HFFc6 (cell line): ENCODE results near the gene GLIS1. TPM values are rescaled to one million over a fixed set of nuclear protein-coding genes. Genes with fewer than 3 reads are reported as not detected.

Experiments used
- DNase-seq: peaks from one replicate; pipeline ENCODE4 v3.0.0-alpha.2; 2018
- H3K27ac Mint-ChIP-seq: 2 replicates; pipeline ENCODE4 v1.8.0; 2020; ENCODE audit warnings: mild to moderate bottlenecking, mixed read lengths
- H3K27me3 Mint-ChIP-seq: 2 replicates; pipeline ENCODE4 v1.8.0; 2021; ENCODE audit warnings: mild to moderate bottlenecking, moderate library complexity, mixed read lengths; ENCODE audit not compliant: insufficient read depth
- H3K36me3 Mint-ChIP-seq: 2 replicates; pipeline ENCODE4 v1.8.0; 2021; ENCODE audit warnings: low read depth, mixed read lengths
- H3K4me1 Mint-ChIP-seq: 2 replicates; pipeline ENCODE4 v1.8.0; 2020; ENCODE audit warnings: low read depth, mixed read lengths
- H3K4me3 Mint-ChIP-seq: 2 replicates; pipeline ENCODE4 v1.8.0; 2020; ENCODE audit warnings: mild to moderate bottlenecking, moderate library complexity, mixed read lengths
- H3K9me3 Mint-ChIP-seq: 2 replicates; pipeline ENCODE4 v1.8.0; 2020; ENCODE audit warnings: mild to moderate bottlenecking, mixed read lengths
- total RNA-seq, 6 experiments: library from RNA; stranded (reverse); fragmentation: NEBNext Ultra II Directional; extraction: Animal tissue kit (Norgen Biotek cat#: 25700); gene quantifications; 2 replicates in 1 of 6; 3 replicates in 5 of 6; pipeline ENCODE4 v1.2.3, GENCODE V29; 2021
- TF ChIP-seq, protein P1 (sequence below): fragments of 200-600 bp; sonication (generic); IDR thresholded peaks from 2 replicates; pipeline ENCODE4 v1.5.0; 2021; ENCODE audit warnings: antibody characterized with exemption, mild to moderate bottlenecking

GLIS1 gene
- total RNA-seq, 6 experiments from 2014 or later: 1.1 to 1.9 (median 1.2) TPM

DNA sequence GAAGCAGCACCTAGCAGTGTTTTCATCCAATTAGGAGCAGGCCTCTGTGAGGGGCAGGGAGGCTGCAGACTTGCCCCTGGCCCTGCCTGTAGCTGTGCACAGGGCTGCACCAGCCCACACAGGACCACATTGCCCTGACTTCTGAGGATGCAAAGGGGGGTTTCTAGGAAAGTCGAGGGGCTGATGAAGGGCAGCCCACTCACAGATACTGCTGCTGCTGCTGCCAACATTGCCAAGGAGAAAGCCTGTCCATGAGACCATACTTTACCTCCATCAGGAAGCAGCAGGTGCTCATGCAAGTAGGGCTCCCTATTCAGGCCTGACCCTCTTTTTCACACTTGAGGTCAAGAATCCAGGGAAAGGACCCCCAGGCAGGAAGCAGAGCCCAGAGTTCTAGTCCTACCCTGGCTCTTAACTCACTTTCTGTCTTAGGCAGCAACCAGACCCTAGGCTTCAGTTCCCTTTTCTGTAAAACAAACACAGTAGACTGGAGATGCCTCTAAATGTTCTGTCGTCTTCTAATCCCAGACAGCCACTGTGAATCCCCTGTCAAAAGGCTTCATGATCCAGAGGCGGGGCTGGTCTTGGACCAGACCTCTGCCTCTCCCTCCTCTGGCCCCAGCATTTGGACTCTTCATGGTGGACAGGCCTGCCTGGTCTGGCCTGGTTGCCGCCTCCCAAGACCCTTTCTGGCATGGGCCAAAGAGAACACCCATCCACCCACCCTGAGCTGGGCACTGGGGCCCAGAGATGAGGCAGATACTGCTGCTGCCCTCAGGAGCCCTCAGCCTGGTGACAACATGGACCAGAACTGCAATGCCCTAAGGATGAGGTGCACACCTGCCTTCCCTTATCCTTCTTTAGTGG is 120.2 kb downstream of the GLIS1 start:
- Mint-ChIP-seq H3K36me3 (no peaks in the 10 kb centered on the region), H3K27ac (no peak overlapping the region), H3K27me3 (peaks cover 11% of the 10 kb centered on the region), H3K4me3 (no peak overlapping the region), H3K9me3 (no peaks in the 10 kb centered on the region), H3K4me1 (peaks cover 11% of the 10 kb centered on the region)
- TF ChIP-seq, protein P1, sequence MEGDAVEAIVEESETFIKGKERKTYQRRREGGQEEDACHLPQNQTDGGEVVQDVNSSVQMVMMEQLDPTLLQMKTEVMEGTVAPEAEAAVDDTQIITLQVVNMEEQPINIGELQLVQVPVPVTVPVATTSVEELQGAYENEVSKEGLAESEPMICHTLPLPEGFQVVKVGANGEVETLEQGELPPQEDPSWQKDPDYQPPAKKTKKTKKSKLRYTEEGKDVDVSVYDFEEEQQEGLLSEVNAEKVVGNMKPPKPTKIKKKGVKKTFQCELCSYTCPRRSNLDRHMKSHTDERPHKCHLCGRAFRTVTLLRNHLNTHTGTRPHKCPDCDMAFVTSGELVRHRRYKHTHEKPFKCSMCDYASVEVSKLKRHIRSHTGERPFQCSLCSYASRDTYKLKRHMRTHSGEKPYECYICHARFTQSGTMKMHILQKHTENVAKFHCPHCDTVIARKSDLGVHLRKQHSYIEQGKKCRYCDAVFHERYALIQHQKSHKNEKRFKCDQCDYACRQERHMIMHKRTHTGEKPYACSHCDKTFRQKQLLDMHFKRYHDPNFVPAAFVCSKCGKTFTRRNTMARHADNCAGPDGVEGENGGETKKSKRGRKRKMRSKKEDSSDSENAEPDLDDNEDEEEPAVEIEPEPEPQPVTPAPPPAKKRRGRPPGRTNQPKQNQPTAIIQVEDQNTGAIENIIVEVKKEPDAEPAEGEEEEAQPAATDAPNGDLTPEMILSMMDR: no peak
- DNase-seq: no peak

DNA sequence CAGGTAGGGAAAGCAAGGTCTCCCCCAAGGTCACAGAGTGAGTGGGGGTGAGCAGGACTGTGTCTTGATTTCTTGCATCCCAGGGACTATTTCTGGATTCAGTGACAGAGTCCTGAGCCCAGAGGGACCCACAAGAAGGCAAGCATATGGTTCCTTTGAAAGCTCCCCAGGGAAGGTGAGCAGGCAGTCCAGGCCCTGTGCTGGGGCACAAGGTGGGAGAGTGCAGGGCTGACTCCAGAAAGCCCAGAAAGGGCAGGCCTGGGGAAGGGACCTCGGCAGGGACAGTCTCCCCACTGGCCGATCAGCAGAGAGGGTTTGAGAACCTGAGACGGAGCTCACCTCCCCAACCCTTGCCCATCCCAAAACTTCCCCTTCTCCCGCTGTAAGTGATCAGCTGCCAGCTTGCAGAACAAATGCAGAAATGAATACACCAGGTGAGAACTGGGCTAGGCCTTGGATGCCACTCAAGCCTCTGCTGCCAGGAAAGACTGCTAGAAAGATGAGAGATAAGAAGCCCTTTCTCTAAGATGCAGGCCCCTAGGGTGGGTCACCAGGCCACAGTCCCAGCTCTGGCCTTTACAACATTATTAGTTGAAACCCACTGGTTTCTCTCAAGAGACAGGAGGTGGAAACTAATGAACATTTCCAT is 121.0 kb downstream of the GLIS1 start:
- no peak for DNase-seq
- Mint-ChIP-seq H3K27me3 (peaks cover 13% of the 10 kb centered on the region), H3K36me3 (no peaks in the 10 kb centered on the region), H3K4me3 (no peak overlapping the region), H3K4me1 (peaks cover 11% of the 10 kb centered on the region), H3K9me3 (no peaks in the 10 kb centered on the region), H3K27ac (0 out of 2 replicates have a peak overlapping the region, but pooled peaks have one; percentile 15)
- TF ChIP-seq, protein P1: no peak

DNA sequence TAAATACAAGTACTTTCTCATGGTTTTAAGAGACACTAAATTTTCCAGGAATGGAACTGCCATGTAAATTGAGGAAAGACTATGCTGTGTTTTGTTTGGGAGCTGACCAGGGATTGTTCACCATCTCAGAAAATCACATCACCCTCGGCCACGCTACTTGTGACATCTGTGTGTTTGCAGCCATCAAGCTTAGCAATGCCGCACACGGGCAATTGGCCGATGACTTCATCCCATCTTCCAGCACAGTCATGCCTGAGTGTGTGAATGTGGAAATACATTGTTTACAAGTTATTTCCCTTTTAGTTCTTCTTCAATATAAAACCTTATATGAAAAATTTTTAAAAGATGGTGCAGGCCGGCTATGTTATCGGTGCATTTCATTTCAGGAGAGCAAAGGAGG is 121.6 kb downstream of the GLIS1 start:
- Mint-ChIP-seq H3K27me3 (peaks cover 16% of the 10 kb centered on the region), H3K4me1 (peaks cover 11% of the 10 kb centered on the region), H3K9me3 (no peaks in the 10 kb centered on the region), H3K27ac (peak overlapping the region; percentile 15; the same call in 1 of the 2 replicates), H3K4me3 (no peak overlapping the region), H3K36me3 (no peaks in the 10 kb centered on the region)
- peak; percentile 23 for DNase-seq
- TF ChIP-seq, protein P1: no peak

DNA sequence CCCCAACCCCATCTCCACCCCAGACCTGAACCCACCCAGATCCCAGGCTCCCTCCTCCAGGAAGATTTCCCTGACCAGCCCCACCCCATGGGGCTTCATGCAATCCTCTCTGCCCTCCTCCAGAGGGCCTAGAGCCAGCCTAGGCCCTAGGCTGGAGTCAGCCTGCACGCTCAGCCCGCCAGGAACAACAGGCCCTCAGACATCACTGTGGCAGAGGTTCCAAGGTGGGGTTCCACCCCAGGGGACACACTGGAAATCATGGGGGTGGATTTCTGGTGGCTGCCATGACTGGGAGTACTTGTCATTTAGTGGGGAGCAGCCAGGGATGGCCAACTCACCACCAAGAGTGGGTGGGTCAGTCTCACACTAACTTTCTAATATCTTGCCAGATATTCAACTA is 122.0 kb downstream of the GLIS1 start:
- Mint-ChIP-seq H3K9me3 (peaks cover 1% of the 10 kb centered on the region; the same call in 1 of the 2 replicates), H3K27me3 (peaks cover 14% of the 10 kb centered on the region), H3K4me1 (peaks cover 11% of the 10 kb centered on the region), H3K36me3 (no peaks in the 10 kb centered on the region), H3K27ac (peak overlapping the region; percentile 15), H3K4me3 (no peak overlapping the region)
- DNase-seq: no peak
- TF ChIP-seq, protein P1: peak; percentile 16; the same call in 1 of the 2 replicates

DNA sequence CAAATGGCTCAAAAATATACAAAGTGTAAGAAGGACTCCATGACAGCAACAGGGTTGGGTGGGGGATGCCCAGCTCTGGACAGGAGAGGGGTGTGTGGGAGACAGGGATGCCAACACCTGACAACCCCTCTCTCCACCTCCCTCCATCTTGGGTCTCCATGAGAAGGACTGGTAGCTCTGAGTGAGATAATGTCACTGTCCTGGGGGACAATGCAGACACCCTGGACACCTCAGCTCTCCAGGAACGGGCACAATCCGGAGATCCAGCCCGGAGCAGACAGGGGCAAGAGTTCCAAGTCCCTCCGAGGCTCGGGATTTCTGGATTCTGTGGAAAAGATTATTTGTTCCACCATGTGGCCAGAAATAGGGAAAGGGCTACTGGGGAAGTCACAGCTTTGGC is 122.5 kb downstream of the GLIS1 start:
- no peak for DNase-seq
- Mint-ChIP-seq H3K27me3 (peaks cover 18% of the 10 kb centered on the region), H3K9me3 (peaks cover 5% of the 10 kb centered on the region), H3K27ac (no peak overlapping the region), H3K4me3 (no peak overlapping the region), H3K36me3 (peaks cover 4% of the 10 kb centered on the region; the same call in 1 of the 2 replicates), H3K4me1 (peaks cover 11% of the 10 kb centered on the region)
- TF ChIP-seq, protein P1: no peak
